ENCODE data around the gene SMOC2. TPM values are rescaled to one million over a fixed set of nuclear protein-coding genes. Genes with fewer than 3 reads are reported as not detected.

The SMOC2 gene
- total RNA-seq, 4 donors from 2014 or later = 45.8 to 382 (median 160) TPM

- H3K27ac ChIP-seq = no peak overlapping the region
- H3K36me3 ChIP-seq = peaks cover 0 to 9% of the 10 kb centered on the region in 2 donors
- peaks cover 0 to 22% (median 0%) of the 10 kb centered on the region in 3 donors for H3K4me1 ChIP-seq
- H3K27me3 ChIP-seq = no peaks in the 10 kb centered on the region
- no peak for ATAC-seq
- WGBS, 2 donors (ENCODE audit: low coverage in 1 of 2) = 43 to 72% methylated on average over 3 to 8 of the region's 14 CpGs
- no peaks in the 10 kb centered on the region for H3K9me3 ChIP-seq
- TF ChIP-seq EP300 (IDR thresholded peaks at IDR 0.05) = no peak
- TF ChIP-seq POLR2AphosphoS5 (IDR thresholded peaks at IDR 0.05) = no peak
- TF ChIP-seq POLR2A (IDR thresholded peaks at IDR 0.05) = no peak
- TF ChIP-seq CTCF (IDR thresholded peaks at IDR 0.05) = no peak
- no peak overlapping the region for H3K4me3 ChIP-seq
These were observed 206.3 kb downstream of the SMOC2 start for GRCh38 chr6:168647271-168647670.

- H3K4me3 ChIP-seq = peak overlapping the region in 1 of 2 donors; percentile 9
- H3K36me3 ChIP-seq = peaks cover 0 to 9% of the 10 kb centered on the region in 2 donors
- peak overlapping the region in 1 of 4 donors; percentile 28 for H3K27ac ChIP-seq
- no peaks in the 10 kb centered on the region for H3K27me3 ChIP-seq
- peaks cover 0 to 22% (median 0%) of the 10 kb centered on the region in 3 donors for H3K4me1 ChIP-seq
- 32 to 40% methylated on average over 7 to 13 of the region's 30 CpGs for WGBS, 2 donors (ENCODE audit: low coverage in 1 of 2)
- peak; percentile 15 for ATAC-seq
- H3K9me3 ChIP-seq = no peaks in the 10 kb centered on the region
- TF ChIP-seq POLR2AphosphoS5 (IDR thresholded peaks at IDR 0.05) (no peak), POLR2A (IDR thresholded peaks at IDR 0.05) (no peak), EP300 (IDR thresholded peaks at IDR 0.05) (no peak), CTCF (IDR thresholded peaks at IDR 0.05) (no peak)
These were observed 207.5 kb downstream of the SMOC2 start for GRCh38 chr6:168648240-168649125.

- no peaks in the 10 kb centered on the region for H3K9me3 ChIP-seq
- peaks cover 0 to 22% (median 0%) of the 10 kb centered on the region in 3 donors for H3K4me1 ChIP-seq
- 54 to 55% methylated on average over 5 to 8 of the region's 10 CpGs for WGBS, 2 donors (ENCODE audit: low coverage in 1 of 2)
- ATAC-seq = no peak
- H3K36me3 ChIP-seq = peaks cover 0 to 5% of the 10 kb centered on the region in 2 donors
- H3K4me3 ChIP-seq = no peak overlapping the region
- H3K27ac ChIP-seq = no peak overlapping the region
- H3K27me3 ChIP-seq = no peaks in the 10 kb centered on the region
- TF ChIP-seq EP300 (IDR thresholded peaks at IDR 0.05) = no peak
- TF ChIP-seq POLR2A (IDR thresholded peaks at IDR 0.05) = no peak
- TF ChIP-seq CTCF (IDR thresholded peaks at IDR 0.05) = no peak
- no peak for TF ChIP-seq POLR2AphosphoS5 (IDR thresholded peaks at IDR 0.05)
These were observed 208.2 kb downstream of the SMOC2 start for GRCh38 chr6:168649209-168649608.

- Histone ChIP-seq H3K27ac (no peak overlapping the region), H3K4me3 (no peak overlapping the region), H3K36me3 (peaks cover 0 to 10% of the 10 kb centered on the region in 2 donors), H3K27me3 (no peaks in the 10 kb centered on the region), H3K4me1 (peaks cover 0 to 22% (median 0%) of the 10 kb centered on the region in 3 donors), H3K9me3 (no peaks in the 10 kb centered on the region)
- 66 to 87% methylated on average over 8 to 13 of the region's 15 CpGs for WGBS, 2 donors (ENCODE audit: low coverage in 1 of 2)
- no peak for TF ChIP-seq CTCF (IDR thresholded peaks at IDR 0.05)
- no peak for TF ChIP-seq EP300 (IDR thresholded peaks at IDR 0.05)
- no peak for TF ChIP-seq POLR2A (IDR thresholded peaks at IDR 0.05)
- no peak for TF ChIP-seq POLR2AphosphoS5 (IDR thresholded peaks at IDR 0.05)
- no peak for ATAC-seq
These were observed 209.7 kb downstream of the SMOC2 start for GRCh38 chr6:168650671-168651111.
